Measurements from ENCODE around the gene NOX5.

NOX5 gene

DNA sequence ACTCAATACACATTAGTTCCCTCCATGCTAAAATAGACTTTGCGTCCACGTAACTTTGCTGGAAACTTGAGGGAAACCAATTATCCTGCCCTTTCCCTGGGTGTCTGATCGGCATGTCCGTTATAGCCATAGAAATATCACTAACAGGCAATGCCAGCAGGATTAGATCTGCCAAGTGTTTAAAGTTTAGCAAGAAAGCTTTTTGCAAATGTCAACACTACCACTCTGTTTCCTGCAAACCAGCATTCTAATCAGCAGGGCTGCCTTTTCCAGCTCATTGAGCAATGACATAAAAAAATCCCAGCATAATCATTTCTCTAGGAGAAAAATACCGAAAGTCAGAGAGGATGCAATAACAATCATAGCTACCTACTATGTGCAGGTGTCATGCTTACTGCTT, 60.9 kb downstream of the NOX5 start:
- no peak for DNase-seq (ENCODE audit: low spot score)
- TF ChIP-seq, protein P1, sequence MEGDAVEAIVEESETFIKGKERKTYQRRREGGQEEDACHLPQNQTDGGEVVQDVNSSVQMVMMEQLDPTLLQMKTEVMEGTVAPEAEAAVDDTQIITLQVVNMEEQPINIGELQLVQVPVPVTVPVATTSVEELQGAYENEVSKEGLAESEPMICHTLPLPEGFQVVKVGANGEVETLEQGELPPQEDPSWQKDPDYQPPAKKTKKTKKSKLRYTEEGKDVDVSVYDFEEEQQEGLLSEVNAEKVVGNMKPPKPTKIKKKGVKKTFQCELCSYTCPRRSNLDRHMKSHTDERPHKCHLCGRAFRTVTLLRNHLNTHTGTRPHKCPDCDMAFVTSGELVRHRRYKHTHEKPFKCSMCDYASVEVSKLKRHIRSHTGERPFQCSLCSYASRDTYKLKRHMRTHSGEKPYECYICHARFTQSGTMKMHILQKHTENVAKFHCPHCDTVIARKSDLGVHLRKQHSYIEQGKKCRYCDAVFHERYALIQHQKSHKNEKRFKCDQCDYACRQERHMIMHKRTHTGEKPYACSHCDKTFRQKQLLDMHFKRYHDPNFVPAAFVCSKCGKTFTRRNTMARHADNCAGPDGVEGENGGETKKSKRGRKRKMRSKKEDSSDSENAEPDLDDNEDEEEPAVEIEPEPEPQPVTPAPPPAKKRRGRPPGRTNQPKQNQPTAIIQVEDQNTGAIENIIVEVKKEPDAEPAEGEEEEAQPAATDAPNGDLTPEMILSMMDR (IDR thresholded peaks at IDR 0.05; ENCODE audit: extremely low read depth, missing control alignments), result no peak

DNA sequence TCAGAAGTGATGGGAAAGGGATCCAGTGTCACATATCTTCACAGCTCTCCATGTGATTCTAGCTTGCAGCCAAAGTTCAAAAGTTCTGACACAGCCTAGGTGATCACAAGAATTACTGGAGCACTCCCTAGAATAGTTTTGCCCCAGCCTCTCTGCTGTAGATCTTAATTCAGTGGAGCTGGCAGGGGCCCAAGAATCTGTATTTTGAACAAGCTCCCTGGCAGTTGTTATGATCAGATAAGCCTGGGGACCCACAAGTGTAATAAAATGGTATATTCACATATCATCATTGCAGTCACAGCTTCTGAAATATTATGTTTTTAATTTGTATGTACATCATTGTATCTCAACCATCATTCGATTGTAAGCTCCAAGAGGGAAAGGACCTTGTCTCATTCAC, 62.3 kb downstream of the NOX5 start:
- no peak for DNase-seq (ENCODE audit: low spot score)

DNA sequence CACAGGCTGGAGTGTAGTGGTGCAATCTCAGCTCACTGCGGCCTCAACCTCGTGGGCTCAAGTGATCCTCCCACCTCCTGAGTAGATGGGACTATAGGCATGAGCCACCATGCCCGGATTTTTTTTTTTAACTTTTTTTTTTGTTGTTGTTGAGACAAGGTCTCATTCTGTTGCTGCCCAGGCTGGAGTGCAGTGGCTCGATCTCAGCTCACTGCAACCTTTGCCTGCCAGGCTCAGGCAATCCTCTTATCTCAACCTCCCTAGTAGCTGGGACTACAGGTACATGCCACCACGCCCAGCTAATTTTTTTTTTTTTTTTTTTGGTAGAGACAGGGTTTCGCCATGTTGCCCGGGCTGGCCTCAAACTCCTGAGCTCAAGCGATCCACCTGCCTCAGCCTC, 64.1 kb downstream of the NOX5 start:
- TF ChIP-seq, protein P1 (IDR thresholded peaks at IDR 0.05; ENCODE audit: extremely low read depth, missing control alignments), result no peak
- DNase-seq (ENCODE audit: low spot score), result no peak

More for the DNA sequence above, 62.3 kb downstream of the NOX5 start:
- TF ChIP-seq, protein P1 (IDR thresholded peaks at IDR 0.05; ENCODE audit: extremely low read depth, missing control alignments), result no peak

DNA sequence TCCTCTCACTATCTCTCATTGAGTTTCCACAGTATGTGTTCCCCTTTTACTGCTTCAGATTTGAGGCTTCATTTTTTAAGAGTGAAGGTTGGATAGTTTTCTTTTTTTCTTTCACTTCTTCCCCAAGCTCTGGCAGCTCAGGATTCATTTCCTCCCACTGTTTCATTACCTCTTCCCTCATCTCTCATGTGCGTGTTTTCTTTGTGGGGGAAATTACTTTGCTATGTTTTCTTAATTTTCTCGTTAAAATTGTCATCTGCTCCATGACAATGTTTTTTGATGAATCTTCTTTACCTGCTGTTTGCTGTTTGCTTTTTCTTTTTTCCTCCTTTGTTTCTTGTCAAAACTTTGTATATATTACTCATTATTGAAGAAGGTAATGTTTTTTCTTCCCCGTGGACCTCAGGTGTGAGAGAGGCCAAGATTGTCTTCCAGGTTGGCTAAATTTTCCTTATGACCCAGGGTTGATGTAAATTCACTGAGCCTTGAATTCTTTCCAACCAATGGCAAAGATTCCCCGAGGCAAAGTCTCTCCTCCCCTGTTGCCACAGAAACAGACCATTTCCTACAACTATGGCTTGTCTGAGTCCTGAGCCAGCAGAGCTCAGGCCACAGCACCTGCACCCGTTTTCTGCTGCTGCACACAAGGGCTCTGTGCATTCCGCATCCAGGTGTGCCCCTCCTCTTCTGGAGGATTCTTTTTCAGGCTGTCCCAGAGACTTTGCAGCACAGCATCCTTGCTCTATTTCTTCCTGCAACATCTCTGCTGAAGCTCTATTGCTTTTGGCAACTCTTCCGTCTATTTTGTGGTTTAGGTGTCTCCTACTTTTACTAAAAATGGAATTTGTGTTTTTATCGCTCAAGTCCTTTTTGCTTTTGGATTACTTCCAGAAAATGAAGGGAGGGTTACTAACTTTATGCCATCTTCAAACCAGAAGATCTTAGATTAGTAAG, 66.1 kb downstream of the NOX5 start:
- TF ChIP-seq, protein P1 (IDR thresholded peaks at IDR 0.05; ENCODE audit: extremely low read depth, missing control alignments), result no peak
- DNase-seq (ENCODE audit: low spot score), result no peak

DNA sequence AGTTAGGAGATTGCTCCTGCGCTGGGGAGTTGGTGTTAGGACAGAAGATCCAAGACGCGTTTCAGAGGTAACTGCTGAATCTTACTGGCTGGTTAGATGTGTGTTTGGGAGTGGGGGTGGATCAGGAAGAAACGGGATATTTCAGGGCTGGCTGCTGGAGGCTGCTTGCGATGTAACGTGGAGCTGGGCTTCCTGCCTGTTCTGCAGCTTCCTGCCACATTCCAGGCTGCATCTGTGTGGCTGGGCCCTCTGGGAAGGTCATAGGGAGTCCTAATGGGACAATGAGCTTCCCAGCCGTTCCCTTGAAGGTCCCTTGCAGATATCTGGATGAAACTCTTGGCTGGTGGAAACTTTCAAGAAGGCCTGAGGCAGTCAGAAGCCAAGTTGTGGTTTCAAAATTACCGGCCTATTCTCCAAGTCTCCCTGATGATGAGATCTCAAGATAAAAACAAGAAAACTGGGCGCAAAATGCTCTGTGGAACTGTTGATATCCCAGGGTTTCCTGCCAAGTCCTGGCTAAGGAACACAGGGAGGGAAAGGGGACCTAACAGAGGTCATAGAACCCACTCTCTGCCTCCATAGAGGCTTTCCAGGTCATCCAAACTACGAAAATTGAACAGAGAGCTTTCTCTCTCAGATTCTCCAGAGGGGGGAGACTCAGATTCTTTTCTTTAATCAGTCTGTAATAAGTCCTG, 67.0 kb downstream of the NOX5 start:
- DNase-seq (ENCODE audit: low spot score), result no peak

DNA sequence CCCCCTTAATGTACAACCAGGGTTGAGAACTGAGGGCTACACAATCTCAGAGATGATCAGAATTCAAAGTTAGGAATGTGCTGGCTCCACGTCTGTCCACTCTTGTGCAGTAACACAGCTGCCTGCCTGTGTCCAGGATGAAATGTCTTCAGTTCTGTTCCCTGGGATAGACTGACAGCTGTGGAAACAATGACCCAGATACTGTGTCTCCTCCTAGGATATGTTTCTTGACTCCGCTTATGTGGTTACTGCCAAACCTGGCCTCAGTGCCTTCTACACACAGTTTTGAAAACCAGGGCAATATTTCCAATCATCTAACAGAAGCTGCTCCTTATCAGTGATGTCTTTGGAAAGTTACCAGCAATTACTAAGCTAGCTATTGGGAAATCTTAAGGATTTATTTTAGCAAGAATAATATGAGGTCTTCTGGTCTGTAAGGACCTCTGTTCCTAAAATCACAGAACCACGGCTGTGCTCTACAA, 67.6 kb downstream of the NOX5 start:
- TF ChIP-seq, protein P1 (IDR thresholded peaks at IDR 0.05; ENCODE audit: extremely low read depth, missing control alignments), result no peak
- no peak for DNase-seq (ENCODE audit: low spot score)

More for the DNA sequence above, 67.0 kb downstream of the NOX5 start:
- TF ChIP-seq, protein P1 (IDR thresholded peaks at IDR 0.05; ENCODE audit: extremely low read depth, missing control alignments), result no peak

DNA sequence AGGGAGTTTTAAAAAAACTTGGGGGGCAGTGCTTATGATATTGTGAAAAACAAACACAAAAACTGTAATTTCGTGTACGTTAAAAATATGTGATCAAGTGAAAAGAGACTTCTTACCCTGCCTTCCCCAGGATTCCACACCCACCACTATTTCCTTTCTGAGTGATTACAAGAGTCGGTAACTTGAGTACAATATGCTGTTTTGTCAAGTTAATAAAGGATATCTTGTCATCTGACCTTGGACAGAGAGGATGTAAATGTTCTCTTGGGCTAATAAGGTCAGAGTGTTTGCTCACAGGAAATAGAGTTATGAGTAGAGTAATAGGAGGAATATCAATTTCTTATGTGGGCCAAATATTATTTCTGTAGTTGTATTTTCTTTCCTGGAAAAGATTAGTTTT, 68.1 kb downstream of the NOX5 start:
- TF ChIP-seq, protein P1 (IDR thresholded peaks at IDR 0.05; ENCODE audit: extremely low read depth, missing control alignments), result no peak
- DNase-seq (ENCODE audit: low spot score), result no peak
